Stimulated activated CD4-positive, alpha-beta T cell treated with anti-CD3 and anti-CD28 coated beads, Interleukin-12 subunit alpha, Interleukin-12 subunit beta, amount 100 ng/mL, for 4 hours (primary cell): ENCODE data around the gene ZNF414.

ENCODE experiments used
- DNase-seq: peaks from one replicate; pipeline ENCODE4 v3.0.0-alpha.2; 2020

Gene ZNF414

DNA sequence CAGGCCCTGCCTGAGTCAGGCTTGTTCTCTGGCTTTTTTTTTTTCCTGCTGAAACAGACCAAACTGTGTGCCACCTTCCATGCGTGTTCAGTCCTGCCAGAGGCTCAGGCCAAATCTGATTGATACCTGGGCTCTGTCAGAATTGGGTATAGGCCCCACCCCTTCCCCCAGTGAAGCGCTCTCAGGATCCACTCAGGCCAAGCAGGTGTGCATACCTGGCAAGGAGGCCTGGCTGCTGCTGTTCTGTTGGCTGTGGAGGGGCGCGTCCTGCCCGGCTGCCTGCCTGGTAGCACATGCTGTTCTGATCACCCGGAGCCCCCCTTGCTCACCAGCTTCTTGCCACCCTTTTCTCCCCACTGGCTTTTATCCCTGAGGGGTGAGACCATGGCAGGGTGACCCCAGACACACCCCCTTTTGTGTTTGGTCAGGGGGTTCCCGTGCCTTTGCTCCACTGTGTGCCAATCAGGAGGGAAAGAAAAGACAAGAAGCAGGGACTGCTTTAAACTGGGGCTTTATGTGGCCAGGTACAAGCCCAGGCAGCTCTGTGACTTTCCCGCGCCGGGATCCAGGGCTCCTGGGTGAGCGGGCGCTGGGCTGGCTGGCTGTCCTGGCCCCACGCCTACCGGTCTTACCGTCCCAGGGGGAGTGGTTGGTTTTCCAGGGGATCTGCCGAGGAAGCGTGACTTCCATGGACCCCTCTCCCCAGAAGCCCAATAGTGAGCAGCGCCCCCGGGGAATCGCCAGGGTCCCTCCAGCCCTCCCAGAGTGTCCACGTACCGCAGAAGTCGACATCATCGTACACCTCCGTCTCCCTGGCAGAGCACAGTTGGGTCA is 24.2 kb downstream of the ZNF414 start:
- DNase-seq = no peak

DNA sequence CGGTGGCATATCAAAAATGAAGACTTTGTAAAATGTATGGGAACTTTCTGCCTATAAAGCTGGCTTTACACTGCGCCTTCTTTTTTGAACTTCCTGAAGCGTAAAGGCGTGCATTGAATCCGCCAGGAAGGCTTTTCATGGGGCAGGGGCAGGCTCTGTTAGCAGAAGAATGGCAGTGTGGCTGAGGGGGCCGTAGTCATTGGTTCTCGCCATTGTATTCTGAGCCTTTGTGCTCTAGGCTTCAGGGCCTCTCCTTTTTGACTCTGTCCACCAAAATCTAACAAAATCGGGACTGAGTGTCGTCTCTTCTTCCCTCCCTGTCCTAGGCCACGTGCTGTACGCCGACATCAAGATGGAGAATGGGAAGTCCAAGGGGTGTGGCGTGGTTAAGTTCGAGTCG is 25.6 kb downstream of the ZNF414 start:
- no peak for DNase-seq

DNA sequence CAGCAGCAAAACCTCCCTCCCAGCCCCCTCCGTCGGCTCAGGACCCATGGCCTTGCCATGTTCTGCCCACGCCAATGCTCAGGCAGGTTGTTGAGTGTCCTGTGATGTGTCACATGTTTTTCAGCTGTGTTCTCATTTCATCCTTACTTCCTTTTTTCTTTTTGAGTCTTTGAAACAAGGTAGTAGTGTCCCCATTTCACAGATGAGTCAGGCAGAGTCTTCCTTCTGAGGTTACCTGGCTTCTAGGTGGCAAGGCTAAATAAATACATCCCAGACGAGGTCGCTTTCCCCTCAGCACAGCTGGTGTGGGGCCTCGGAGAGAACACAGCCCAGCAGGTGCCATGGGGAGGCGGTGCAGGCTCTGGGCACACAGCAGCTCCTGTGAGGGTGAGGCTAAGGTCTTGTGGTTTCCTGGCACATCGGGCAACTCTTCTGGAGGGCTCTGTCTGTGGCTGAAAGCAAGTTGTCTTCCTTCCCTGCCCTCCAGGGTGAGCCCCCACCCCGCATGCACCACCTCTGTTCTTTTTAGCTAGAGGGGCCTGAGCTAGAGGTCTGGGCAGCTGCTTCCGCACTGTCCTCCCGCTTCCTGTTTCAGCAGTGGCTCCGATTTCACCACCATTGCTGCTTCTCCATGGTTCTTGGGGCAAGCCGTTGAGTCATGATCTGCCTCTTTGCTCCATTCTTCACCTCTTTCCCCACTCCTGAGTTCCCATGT is 26.7 kb downstream of the ZNF414 start:
- DNase-seq = peak; percentile 35

DNA sequence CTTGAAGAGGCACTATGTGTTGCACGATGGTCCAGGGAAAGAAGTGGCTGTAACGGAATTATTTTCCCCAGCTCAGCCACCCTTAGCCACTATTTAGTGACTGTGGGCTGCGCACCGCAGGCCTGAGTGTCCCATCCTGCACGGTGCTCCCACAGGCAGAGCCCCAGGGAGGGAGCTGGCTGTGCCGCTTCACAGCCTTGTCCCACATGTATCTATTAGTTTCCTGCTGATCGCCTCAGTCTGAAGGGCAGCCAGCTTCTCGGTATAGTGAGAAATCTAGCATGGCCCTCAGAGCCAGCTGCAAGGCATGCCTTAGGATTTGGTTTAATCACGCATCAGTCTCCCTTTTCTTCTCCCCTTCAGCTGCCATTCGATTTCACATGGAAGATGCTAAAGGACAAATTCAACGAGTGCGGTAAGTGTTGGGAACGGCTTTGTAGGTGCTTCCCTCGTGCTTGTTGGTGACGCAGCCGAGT is 27.3 kb downstream of the ZNF414 start:
- no peak for DNase-seq

DNA sequence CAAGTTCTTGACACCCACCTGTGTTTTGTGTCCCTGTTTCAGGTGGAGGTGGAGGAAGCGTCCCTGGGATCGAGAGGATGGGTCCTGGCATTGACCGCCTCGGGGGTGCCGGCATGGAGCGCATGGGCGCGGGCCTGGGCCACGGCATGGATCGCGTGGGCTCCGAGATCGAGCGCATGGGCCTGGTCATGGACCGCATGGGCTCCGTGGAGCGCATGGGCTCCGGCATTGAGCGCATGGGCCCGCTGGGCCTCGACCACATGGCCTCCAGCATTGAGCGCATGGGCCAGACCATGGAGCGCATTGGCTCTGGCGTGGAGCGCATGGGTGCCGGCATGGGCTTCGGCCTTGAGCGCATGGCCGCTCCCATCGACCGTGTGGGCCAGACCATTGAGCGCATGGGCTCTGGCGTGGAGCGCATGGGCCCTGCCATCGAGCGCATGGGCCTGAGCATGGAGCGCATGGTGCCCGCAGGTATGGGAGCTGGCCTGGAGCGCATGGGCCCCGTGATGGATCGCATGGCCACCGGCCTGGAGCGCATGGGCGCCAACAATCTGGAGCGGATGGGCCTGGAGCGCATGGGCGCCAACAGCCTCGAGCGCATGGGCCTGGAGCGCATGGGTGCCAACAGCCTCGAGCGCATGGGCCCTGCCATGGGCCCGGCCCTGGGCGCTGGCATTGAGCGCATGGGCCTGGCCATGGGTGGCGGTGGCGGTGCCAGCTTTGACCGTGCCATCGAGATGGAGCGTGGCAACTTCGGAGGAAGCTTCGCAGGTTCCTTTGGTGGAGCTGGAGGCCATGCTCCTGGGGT is 28.2 kb downstream of the ZNF414 start:
- DNase-seq = no peak

DNA sequence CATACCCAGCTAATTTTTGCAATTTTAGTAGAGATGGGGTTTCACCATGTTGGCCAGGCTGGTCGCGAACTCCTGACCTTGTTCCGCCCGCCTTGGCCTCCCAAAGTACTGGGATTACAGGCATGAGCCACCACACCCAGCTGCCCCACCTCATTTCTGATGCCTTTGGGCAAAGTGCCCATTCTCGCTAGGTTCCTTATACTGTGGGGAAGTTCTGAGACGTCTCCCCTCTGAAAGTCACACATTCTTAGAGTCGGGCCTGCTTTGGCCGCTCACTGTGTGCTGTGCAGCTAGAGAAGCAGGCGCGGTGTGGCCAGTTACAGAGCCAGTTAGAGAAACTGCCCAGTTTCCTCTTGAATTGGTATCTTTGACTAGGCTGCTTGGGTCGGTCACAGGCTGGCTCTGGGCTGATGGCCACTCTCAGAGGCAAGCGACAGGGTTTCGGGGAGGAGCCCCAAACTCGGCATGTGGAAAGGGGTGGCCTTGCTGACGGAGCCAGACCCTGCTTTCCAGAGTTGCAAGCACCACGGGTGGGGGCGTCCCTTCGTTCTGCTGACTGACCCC is 29.6 kb downstream of the ZNF414 start:
- DNase-seq = no peak

DNA sequence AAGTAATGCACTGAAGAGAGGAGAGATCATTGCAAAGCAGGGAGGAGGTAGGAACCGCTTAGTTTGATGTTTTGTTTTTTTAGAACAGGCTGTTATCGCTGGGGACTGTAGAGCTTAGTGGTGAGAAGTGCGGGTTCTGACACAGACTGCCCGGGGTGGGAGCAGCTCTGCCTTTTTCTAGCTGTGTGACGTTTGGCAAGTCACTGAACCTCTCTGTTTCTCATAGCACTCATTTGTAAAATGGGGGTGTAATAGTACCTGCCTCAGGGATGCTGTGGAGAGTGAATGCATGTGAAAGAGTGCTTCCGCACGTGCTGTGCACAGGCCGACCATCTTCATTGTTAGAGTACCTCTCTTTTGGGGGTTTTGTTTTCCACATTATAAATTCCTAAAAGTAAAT is 30.8 kb downstream of the ZNF414 start:
- DNase-seq = no peak

DNA sequence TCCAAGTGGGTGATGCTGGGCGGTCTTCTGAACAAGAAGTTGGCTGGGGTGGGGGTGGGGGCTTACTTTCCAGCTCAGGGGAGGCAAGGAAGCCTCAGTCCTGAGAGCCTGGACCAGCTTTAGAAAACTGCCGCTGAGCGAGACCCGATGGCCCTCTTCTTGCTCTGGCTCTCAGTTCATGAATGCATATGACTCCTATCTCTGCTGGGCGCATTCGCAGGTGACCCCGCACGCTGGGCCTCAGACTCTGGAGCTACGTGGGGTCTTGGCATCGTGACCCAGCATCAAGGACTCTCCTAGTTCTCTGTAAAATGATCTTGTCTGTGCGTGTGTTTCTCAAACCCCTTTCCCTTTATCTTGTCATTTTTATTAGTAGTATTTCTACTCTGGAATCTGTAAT is 31.3 kb downstream of the ZNF414 start:
- DNase-seq = no peak

DNA sequence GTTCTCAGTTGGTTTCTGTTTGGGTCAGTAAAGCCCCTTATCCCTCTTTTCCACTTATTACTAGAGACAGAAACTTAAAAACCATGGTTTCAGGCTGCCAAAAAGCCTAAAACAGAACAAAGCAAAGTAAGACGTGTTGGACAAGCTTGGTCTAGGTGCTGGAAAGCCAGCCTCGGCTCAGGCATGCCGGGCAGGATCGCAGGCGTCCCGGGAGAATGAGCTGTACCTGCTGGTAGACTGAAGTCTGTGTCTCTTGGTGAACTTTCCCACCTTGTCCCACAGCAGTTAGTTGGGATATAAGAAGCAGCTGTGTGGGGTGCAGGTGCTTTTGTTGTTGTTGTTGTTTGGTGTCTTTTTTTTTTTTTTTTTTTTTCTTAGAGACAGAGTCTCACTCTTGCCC is 32.4 kb downstream of the ZNF414 start:
- no peak for DNase-seq

DNA sequence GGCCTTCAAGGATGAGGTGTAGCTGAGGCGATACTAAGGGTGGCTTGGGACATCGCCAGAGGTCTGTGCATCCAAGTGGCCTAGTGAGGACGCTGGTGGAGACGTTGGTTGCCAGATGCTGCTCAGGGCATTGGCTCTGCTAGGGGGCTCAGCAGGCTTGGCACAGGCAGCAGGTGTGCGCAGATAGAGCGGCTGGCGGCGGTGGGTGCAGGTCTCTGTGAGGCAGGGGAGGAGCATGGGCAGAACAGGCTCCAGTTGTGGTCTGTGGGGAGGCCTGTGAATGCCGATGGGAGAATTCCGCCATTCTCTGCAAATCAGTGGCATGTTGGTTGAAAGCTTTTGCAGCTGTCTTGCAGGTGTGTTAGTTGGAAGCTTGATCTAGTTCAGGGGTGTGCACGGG is 32.8 kb downstream of the ZNF414 start:
- no peak for DNase-seq

DNA sequence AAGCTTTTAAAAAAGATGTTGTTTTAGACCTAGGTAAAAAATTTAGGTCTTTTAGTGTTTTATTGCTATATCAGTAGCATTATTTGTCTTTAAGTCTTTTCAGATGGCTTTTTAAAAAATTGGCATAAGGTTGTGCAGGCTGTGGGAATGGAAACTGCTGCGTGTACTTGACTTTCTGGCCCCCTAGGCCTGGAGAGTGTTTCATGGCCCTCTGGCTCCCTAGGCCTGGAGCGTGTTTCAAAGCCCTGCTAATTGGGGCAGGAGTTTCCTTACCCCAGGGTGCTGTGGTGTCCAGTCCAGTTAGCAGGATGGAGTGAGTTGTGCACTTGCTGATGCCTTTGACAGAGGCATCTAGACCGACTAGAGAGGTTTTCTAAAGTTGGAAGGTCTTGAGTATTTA is 35.4 kb downstream of the ZNF414 start:
- DNase-seq = no peak

DNA sequence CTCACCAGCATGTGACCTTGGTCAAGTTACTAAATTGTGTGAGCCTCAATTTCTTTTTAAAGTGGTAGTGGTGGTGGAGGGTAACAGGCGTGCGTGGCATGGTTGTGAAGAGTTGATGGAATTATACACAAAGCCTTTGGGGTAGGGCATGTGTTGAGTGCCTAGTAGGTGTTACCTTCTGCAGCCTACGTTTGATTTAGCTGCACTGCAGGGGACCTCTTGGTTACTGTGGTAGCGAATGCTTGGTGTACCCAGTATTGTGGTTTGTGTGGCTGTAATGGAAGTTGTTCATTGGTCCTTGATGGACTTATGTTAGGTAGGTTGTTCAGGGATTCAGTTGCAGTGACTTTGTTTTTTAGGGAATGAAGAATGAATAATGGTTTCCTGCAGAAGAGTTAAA is 36.1 kb downstream of the ZNF414 start:
- no peak for DNase-seq

DNA sequence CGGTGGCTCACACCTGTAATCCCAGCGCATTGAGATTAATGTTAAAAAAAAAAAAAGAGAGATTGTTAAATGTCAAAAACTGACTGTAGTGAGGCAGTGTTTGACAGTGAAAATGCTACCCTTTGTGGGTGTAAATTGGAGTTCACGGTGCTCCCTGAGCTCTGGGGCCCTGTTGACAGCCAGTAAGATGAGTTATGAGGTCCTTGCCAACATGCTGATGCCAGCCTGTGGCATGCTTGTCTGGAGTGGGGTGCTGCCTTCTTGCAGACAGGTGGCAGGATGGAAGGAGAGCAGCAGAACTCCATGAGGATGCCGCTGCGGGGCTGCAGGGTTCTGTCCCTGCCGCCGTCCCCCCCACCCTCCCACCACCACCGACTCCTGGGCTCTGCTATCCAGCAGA is 37.4 kb downstream of the ZNF414 start:
- DNase-seq = no peak

DNA sequence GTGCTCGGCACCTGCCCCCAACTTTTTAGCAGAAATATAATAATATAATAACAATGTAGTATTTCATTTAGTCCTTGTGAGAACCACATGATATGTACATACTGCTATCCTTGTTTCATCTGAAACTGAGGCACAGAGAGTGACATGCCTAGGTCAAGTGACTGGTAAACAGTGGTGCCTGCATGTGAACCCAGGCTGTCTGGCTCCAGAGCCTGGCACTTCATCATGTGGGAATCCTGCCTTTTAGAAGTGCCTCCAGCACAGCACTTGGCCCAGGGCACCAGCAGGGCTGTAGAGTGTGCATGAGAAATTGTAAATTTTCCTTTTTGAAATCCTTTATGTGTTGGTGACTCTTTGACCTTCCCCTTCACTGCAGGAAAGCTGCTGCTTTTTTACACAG is 39.0 kb downstream of the ZNF414 start:
- DNase-seq = no peak

DNA sequence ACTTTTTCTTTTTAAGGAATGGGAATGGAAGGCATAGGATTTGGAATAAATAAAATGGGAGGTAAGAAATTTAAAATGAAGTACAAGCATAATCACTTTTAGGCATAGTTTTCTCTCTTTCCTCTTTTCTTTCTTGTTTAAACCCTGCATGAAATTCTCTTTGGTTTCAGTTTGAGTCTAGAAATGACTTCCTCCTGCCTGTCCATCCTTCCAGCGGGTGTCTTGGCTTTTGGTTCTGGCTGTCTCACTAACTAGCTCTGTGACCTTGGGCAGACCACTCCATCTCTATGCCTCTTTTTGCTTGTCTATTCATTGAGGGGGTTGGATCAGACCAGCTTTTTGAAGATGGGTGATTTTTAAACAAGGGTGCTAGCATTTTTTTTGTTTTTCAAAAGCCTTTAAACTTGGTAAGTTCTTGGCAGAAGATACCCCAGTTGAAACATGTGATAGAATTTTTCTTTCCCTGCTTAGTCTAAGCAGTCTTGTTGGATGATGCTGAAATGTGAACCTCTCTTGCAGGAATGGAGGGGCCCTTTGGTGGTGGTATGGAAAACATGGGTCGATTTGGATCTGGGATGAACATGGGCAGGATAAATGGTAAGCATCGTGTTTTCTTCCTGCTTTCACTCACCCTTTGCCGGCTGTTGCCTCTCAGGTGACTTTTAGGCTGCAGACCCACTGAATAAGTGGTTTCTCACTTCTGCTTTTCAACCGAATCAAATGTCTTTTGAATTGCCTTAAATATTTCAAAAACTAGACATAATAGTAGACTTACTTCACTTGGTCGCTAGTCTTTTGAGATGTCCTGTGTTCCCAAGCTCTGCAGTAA is 40.1 kb downstream of the ZNF414 start:
- no peak for DNase-seq

DNA sequence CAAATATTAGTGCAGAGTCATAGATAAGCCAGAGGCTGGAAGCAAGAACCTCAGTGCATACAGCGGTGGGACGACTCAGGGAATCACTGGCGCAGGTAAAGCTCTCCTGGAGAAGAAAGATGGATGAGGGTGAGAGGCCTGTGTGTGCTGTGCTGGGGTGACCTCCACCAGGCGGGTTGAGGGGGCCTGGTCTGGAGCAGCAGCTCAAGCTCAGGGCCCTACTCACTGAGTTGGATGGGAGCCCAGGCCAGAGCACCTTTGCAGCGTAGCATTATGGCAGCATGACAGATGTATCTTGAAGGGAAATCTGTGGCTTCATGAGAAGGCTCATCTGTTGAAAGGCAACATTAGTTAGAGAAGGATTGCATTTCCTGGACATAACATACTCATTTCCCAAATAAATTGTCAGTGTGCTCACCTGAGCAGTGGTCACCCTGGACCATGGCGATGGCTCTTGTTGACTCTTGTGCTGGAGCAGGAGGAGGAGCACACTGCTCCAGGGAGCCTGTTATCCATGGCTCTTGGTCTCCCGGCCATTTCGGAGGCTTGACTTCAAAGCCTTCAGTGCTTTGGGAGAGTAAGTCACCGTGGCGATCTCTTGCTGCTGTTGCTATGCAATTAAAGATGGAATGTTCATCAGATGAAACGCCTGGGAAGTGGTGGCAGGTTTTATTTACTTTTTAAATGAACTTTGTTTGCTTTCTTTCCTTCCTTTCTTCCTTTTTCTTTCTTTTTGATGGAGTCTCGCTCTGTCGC is 44.2 kb downstream of the ZNF414 start:
- DNase-seq = no peak

DNA sequence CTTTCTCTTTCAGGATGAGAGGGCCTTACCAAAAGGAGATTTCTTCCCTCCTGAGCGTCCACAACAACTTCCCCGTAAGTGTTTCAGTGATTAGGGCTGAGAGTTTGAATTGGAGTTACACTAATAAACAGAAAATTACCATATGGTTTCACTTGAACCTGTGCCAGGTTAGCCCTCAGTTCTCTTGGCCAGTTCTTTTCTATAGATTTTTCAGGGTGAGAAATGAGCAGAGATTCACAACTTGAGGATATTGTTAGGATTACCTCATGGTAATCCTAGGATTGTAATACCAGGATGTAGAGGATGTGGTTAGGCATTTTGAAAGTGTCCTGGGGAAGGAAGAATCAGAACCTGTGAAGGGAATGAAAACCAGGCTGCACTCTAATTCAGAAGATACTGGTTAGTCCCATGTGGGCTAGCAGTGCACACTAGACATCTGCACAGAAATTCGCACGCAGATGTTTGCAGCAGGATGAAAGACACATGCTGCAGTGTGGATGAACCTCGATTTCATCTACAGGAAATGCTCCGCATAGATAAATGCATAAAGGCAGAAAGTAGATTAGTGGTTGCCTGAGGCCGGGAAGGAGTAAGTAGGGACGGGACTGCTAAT is 45.1 kb downstream of the ZNF414 start:
- DNase-seq = no peak

DNA sequence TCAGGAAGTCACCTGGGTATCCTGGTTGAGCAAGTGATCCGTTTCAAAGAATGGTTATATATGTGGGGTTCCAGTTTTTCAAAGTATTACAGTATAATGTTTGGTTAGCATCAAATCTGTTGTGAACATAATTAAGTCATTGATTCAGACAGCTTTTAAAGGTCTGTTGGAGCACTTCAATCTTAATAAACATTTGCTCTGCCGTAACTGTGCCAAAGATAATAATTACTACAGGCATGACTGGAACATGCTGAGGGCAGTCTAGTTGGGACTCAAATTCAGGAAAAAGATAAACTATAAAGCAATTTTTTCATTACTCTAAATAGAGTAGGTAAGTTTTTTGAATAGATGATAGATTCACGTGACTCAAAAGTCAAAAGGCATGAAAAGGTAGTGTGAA is 45.8 kb downstream of the ZNF414 start:
- DNase-seq = no peak

DNA sequence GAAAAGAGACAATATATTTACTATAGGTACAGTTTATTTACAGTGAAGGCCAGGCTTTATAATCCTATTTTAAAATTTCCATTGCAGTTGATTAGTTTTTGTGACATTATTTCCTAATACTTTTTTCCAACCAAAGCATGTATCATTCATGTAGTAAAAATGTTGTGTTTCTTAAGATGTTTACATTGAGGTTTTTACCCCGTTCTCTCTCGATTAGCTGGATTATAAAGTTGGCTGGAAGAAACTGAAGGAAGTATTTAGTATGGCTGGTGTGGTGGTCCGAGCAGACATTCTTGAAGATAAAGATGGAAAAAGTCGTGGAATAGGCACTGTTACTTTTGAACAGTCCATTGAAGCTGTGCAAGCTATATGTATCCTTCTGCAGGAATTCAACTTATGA is 47.9 kb downstream of the ZNF414 start:
- no peak for DNase-seq

DNA sequence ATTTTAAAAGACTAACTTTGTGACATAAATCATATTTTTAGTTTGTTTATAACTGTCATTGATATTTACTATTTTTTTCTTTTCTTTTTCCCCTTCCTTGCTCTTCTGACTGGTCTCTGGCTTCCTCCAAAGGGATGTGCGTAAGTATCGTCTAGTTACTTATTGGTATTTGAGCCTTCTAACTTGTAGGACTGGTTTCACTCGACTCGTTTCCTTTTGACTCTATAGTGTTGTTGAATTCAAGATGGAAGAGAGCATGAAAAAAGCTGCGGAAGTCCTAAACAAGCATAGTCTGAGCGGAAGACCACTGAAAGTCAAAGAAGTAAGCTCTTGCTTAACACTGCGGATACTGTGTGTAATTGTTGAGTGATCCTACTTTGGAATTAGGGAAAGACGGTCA is 50.6 kb downstream of the ZNF414 start:
- DNase-seq = no peak

DNA sequence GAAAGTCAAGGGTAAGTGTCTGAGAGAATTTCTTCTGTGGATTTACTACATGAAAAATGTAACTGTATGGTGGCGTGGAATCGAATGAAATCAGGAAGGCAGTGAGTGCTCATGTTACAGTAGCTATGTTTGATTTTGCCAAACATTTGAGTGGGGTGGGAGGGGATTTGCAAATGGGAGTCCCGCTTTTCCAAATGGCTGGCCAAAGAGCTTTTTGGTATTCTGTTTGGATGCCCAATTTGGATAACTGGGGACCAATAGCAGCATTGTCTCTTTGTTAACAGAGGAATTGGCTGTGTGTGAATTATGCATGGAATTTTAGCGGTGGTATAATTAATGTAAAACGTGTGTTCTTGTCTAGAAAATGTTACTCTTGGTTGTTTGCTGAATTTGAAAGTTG is 51.4 kb downstream of the ZNF414 start:
- DNase-seq = no peak
